KBM-7 (cell line): ENCODE measurements around the gene SYTL1.

Source experiments
- DNase-seq: peaks from one replicate; pipeline ENCODE4 v3.0.0-alpha.2; 2015
- in situ Hi-C: fragments of 300-500 bp; cut with MboI; formaldehyde crosslinking; loops from 2 replicates; pipeline ENCODE4 v1.14.3; 2020; ENCODE audit warnings: low sequenced_read_pairs, low pct_unique_long_range_greater_than_20kb, mixed read lengths

The SYTL1 gene

DNA sequence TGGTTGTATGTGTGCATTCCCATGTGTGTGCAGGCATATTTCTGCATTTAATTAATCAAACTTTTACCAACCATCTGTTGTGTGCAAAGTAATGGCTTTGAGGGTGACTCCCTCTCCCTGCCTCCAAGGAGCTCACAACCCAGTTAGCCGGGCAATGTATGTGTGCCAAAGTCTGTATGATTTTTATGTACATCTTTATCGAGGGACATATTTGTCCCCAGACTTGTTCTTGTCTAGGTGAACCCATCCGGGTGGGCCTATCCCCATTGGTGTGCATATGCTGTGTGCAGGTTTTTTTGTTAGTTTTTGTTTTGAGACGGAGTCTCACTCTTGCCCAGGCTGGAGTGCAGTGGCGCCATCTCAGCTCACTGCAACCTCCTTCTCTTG is 1.8 kb downstream of the SYTL1 start:
- DNase-seq, result no peak

DNA sequence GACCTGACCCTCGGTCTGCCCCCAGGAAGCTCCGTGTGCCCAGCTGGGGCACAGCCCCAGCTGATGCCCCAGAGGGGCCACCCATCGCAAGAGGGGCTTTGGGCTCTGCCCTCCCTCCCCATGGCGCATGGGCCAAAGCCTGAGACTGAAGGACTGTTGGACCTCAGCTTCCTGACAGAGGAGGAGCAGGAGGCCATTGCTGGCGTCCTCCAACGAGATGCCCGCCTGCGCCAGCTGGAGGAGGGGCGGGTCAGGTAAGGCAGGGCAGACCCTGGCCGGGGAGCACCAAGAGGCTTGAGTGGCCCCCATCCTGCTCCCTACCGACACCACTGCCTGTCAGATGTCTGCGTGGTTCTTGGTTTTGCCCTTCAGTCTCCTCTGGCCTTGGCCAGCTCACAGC is 3.5 kb downstream of the SYTL1 start:
- in situ Hi-C loops, result no loop called here
- no peak for DNase-seq

More for the DNA sequence above, 1.8 kb downstream of the SYTL1 start:
- in situ Hi-C loops, result no loop called here

DNA sequence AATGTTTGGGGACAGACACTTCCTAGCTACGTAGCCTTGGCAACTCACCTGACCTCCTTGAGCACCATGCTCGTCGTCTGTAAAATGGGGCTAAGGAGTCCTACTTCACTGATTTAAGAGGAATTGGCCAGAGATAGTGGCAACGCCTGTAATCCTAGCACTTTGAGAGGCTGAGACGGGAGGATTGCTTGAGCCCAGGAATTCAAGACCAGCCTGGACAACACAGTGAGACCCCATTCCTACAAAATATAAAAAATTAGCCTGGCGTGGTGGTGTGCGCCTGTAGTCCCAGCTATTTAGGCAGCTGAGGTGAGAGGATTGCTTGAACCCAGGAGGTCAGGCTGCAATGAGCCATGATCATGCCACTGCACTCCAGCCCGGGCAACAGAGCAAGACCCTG is 4.5 kb downstream of the SYTL1 start:
- in situ Hi-C loops, result no loop called here
- DNase-seq, result no peak

DNA sequence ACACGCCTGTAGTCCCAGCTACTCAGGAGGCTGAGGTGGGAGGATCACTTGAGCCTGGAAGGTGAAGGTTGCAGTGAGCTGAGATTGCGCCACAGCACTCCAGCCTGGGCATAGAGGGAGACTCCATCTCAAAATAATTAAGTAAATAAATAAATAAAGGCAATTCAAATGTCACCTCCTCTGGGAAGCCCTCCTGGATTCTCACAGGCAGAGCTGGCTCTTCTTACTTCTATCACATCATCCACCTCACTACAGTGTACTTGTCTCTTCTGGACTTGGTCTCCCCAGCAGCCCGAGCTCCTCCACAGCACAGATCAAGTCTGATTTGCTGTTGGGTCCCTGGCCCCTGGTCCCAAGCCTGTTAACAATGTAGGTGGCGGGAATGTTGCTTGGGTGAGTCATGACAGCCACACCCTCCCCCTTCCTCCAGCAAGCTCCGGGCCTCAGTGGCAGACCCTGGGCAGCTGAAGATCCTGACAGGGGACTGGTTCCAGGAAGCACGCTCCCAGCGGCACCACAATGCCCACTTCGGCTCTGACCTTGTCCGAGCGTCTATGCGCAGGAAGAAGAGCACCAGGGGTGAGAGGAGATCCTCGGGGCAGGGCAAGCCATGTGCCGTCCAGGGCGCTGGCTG is 5.3 kb downstream of the SYTL1 start:
- in situ Hi-C loops, result no loop called here

DNA sequence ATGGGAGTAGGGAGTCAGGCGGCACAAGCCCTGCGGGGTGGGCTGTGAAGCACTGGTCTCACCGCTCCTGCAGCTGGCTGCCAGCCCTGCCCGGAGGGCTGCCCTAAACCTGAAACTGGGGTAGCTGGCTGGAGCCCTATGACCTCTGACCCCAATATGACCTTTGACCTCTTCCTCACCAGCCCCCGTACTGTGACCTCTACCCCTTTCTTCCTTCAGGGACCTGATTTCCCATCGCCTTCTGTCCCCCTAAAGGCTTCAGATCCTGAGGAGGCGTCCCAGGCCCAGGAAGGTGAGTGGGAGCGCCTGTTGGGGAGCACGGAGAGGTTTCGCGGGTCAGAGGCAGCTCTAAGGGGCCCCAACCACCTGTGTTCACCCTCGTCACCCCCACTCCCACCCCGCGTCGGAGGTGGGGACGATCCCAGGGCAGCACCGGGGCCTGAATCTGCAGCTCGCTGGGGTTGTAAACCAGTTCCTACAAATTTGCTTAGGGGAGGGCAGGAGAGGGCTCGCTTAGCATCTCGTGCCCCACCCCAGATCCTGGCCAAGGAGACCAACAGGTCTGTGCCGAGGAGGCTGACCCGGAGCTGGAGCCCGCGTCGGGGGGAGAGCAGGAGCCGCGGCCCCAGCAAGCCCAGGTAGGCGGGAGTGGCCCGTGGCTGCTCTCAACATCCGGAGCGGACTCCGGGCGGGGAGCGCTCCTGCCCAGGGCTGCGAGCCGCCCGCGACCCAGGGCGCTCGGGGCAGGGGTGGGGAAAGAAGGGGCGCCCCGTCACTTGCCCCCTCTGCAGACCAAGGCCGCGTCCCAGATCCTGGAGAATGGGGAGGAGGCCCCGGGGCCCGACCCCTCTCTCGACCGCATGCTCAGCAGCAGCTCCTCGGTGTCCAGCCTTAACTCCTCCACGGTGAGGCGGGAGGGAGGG is 7.3 kb downstream of the SYTL1 start:
- DNase-seq, result no peak

More for the DNA sequence above, 5.3 kb downstream of the SYTL1 start:
- no peak for DNase-seq

DNA sequence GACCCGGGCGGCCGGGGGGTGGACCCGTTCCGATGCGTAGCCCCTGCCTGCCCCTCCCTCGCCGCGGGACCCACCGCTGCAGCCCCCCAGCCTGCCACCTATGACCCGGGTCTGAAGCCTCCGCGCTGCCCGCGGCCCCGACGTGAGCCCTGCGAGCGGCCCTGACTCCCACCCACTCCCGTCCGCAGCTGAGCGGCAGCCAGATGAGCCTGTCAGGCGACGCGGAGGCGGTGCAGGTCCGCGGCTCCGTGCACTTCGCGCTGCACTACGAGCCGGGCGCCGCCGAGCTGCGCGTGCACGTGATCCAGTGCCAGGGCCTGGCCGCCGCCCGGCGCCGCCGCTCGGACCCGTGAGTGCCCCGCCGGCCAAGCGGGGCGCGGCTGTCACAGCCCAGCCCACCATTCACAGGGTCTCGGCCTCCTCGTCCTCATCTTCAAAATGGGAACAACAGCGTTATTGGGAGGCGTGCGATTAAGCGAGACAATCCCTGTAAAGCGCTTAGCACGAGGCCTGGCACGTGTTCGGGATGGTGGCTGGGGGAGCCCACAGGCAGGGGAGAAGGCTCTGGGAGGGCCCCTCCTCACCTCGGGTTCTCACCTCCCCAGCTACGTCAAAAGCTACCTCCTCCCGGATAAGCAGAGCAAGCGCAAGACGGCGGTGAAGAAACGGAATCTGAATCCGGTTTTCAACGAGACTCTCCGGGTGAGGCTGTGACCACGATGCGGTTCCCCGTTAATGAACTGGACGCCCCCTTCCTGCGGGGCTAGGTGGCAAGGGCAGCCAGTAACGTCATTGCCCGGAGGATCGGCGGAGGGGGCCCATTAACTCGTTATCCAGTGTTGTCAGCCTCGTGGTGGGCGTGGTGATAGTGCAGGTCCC is 8.2 kb downstream of the SYTL1 start:
- no peak for DNase-seq

More for the DNA sequence above, 7.3 kb downstream of the SYTL1 start:
- in situ Hi-C loops, result no loop called here

DNA sequence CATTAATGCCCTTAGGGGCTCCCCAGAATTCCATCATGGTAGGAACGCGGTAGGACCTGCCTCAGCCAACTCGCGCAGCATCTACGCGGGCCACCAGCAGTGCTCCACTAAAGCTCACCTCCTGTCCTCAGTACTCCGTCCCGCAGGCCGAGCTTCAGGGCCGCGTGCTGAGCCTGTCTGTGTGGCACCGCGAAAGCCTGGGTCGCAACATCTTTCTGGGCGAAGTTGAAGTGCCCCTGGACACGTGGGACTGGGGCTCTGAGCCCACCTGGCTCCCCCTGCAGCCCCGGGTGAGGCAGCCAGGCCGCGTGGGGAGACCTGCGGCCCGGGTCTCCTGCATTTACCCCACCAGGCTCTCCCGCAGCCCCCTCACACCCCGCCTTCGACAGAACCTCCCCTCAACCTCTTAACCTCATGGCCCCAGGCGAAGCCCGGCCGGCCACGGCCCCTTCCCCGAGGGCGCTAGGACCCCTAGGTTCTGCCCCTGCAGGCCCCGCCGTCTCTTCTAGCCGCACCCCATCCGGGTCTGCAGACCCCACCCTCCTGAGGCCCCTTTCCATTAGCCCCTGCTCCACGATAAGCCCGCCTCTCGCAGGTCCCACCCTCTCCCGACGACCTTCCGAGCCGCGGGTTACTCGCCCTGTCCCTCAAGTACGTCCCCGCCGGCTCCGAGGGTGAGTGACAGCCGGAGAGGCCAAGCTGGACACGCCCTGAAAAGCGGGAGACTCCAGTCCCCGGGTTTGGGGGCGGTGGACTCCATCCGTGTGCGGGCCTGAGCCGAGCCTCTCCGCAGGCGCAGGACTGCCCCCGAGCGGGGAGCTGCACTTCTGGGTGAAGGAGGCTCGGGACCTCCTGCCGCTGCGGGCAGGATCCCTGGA is 9.1 kb downstream of the SYTL1 start:
- in situ Hi-C loops, result no loop called here
- no peak for DNase-seq

More for the DNA sequence above, 8.2 kb downstream of the SYTL1 start:
- in situ Hi-C loops, result no loop called here

DNA sequence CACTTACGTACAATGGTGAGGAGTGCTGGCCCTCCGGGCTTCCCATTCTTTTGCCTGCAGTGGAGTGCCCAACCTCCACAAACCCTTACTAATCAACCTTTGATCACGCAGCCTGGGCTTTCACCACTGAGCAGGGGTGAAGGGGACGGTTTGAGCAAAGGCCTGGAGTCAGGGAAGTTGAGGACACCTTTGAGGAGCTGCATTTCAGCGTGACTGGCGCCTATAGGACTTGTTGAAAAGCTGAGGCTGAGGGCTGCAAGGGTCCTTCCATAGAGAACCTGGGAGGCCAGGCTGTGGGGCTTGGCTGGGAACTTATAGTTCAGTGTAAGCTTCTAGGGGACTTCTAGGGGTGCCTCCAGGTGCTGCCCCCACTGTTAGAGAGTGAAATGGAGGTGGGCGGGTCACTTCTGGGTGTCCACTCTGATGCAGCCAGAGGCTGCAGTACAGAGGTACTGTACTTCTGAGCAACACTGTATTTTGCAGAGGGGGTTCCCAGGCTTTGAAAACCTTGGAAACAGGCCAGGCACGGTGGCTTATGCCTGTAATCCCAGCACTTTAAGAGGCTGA is 9.8 kb downstream of the SYTL1 start:
- in situ Hi-C loops, result no loop called here
- DNase-seq, result no peak

DNA sequence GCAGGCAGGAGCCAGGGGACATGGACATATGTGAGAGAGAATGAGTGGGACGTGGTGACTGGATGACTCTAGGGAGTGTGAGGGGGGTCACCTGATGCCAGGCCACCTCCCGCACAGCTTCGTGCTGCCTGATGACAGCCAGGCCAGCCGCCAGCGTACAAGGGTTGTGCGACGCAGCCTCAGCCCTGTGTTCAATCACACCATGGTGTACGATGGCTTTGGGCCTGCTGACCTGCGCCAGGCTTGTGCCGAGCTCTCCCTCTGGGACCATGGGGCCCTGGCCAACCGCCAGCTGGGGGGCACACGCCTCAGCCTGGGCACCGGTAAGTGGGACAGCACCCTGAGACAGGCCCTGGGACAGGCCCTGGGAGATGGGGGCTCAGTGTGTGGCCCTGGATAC is 11.3 kb downstream of the SYTL1 start:
- in situ Hi-C loops, result no loop called here
- DNase-seq, result no peak

DNA sequence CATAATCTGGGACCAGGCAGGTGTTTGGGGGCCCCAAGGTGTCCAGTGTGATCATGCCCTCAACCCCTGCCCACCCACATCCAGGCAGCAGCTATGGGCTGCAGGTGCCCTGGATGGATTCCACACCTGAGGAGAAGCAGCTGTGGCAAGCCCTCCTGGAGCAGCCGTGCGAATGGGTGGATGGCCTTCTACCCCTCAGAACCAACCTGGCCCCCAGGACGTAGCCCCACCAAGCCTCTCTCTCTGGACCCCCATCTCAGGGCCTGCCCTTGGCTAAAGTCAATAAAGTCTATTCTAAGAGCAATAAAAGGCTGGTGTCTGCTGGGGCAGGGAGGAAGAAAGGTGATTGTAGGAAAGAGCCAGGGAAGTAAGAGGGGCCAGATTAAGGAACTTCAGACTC is 11.8 kb downstream of the SYTL1 start:
- in situ Hi-C loops, result no loop called here
- no peak for DNase-seq

DNA sequence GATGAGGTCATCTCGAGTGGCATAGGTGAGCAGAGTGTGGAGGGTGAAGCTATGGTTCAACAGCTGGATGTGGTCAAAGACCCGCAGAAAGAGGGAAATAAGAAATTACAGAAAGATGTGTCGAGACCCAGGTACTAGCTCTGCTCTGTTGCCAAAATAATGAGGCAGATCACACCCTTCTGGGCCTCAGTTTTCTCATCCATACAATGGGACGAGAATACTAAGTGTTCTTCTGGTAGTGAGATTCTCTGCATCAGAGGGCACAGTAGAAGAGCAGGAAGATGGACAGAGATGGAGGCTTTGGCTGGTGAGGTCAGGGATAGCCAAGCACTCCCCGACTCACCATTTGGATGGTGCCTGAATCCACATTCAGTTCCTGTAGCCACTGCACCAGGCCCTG is 13.9 kb downstream of the SYTL1 start:
- in situ Hi-C loops, result no loop called here

DNA sequence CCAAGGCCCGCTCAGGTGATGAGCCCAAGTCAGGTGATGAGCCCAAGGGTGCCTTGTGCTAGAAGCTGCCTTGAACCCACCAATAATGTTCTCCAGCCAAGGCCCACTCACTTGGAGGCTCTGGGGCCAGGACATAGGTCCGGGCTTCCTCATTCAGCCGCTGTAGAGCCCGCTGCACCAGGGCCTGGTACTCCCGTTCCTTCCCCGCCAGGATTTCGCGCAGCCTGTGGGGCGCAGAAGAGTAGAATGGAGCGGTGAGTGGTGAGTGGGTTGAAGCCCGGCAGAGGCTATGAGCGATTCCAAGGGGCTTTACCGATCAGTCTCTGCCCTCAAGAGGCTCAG is 14.4 kb downstream of the SYTL1 start:
- in situ Hi-C loops, result no loop called here

More for the DNA sequence above, 13.9 kb downstream of the SYTL1 start:
- DNase-seq, result no peak

DNA sequence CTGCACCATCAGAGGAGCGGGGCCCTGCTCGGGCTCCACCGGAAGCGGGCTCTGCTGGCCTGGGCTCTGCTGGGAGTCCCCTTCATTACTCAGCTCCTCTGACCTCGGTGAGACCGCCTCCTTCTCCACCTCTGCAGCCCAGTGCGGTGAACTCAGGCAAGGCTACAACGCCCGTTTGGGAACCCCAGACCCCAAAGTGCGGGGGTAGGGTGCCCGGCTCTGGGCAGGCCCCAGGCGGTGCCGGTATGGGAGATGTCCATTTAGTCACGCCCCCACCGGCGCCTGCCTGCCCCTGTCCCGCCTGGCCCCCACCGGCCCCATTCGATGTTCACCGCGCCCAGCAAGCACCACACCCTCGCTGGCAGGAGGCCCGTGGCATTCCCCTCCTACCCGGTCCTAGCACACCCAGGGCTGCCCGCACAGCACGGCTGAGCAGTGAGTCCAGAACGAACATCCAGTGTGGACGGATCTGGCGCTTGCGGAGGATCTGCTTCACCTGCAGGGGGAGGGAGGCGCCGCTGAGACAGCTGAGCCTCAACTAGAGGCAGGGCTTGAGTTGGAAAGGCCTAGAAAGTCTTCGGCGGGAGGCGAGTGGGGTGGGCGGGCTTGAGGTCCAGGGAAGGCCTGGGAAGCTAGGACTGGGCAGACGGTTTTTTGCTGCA is 14.9 kb downstream of the SYTL1 start:
- no peak for DNase-seq
- in situ Hi-C loops, result no loop called here

More for the DNA sequence above, 14.4 kb downstream of the SYTL1 start:
- DNase-seq, result no peak

DNA sequence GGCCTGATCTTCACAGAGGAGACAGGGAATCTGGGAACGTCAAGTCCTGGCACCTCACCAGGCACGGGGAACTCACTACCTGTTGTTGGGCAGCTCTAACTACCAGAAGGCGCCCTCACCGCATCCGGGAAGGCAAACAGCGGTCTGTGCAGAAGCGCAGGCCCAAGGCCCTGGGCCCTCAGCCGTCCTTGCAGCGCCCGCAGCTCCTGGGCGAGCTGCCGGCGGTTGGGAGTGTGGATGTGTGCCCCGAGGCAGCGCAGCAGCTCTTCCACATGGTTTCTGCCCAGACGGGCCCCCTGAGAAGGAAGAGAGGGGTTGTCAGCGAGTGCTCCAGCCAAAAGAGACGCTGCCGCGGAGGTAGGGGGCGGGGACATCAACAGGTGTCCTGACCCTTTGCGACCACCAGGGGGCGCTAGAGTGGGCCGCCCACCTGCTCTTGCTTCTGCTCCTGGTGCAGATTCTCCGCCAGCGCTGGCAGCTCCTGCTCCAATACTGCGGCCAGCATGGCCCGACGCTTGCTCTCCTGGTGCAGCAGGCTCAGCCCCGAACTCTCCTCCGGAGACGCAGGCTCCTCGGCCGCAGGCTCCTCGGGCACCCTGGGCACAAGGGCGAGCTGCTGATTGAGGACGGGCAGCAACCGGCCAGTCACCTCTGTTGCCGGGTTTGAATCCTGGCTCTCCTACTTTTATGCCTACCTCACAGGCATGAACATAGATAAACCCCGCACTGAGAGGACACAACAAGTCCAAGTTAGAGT is 15.6 kb downstream of the SYTL1 start:
- in situ Hi-C loops, result no loop called here
- DNase-seq, result peak; percentile 92

DNA sequence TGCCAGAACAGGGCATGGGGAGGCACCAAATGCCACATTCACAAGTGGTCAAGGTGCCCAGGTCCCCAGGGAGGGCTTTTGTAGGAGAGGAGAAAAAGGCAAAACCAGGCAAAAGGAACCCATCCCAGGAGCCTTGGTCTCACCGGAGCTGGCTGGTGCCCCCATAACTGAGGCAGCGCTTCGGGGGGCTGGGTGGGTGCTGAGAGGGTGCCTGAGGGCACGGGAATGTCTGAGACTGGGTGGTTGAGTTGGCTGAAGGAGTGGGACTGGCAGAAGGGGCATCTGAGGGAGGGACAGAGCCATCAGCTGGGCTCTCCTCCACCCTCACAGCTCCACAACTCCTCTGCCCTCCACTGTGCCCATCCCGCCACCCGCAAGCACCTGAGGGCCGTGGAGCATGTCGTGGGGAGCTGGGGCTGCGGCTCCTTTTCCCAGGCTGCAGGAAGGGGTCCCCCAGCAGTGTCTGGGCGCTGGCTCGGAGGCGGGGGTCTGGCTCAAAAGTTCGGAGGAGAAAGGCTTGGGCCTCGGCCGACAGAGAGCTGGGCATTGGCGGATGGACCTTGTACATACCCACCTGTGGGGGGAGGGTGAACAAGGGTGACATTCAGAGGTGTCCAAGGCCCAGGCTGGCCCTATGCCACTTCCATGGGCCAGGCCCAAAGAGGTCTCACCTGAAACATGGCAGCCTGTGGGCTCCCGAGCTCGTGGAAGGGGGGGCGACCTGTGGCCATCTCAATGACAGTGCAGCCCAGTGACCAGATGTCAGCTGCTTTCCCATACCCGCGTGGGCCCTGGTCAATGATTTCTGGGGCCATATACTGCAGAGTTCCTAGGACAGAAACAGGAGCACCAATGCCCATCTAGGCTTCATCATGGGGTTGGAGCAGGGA is 16.5 kb downstream of the SYTL1 start:
- DNase-seq, result no peak
- in situ Hi-C loops, result no loop called here

DNA sequence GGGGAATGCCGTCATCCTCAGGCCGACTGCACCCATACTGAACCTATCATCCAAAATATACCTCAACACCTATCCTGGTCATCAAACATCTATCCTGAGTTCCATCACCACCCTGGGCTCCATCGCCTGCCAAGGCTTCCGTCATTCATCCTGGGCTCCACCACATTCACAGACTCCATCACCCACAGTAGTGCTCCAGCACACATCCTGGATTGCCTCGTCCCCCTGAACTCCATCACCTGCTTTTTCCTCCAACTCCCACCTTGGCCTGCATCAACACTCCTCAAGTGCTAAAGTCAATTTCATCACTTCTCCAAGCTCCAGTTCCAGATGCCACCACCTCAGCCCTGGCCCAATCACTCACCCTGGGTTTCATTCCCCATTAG is 17.1 kb downstream of the SYTL1 start:
- no peak for DNase-seq
- in situ Hi-C loops, result no loop called here

DNA sequence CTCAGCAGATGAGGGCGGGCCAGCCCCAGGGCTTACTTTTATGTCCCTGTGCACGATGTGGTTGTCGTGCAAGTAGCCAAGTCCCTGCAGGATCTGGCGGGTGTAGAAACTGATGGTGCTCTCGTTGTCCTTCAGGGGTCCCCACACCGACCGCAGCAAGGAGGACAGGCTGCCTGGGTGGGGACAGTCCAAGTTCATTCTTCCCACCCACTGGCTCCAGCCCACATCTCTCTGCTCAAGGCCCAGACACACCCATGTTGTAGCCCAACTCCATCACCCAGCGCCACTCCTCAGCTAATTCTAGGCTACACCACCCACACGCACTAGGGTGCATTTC is 18.0 kb downstream of the SYTL1 start:
- DNase-seq, result no peak
- in situ Hi-C loops, result no loop called here
